Neutrophil (primary cell): Measurements from ENCODE around the gene RNF224.

ENCODE experiments used
- H3K27ac ChIP-seq: fragments of 200-600 bp; sonication (generic); 2 replicates; pipeline ENCODE4 v1.5.1; 2016; ENCODE audit warnings: mild to moderate bottlenecking, moderate library complexity
- H3K27me3 ChIP-seq: fragments of 200-600 bp; sonication (generic); 2 replicates; pipeline ENCODE4 v1.6.0; 2016; ENCODE audit warnings: mild to moderate bottlenecking
- H3K36me3 ChIP-seq: fragments of 200-600 bp; sonication (generic); 2 replicates; pipeline ENCODE4 v1.5.1; 2017
- H3K4me1 ChIP-seq, 2 experiments: fragments of 200-600 bp in 1 of 2; sonication (generic) in 1 of 2; 1 replicate in 1 of 2; 2 replicates in 1 of 2; pipeline versions ENCODE4 v1.5.1 to v1.6.1; 2013 to 2016; ENCODE audit warnings: low read depth in 1 of 2, low read length in 1 of 2, mild to moderate bottlenecking in 1 of 2, moderate library complexity in 1 of 2; ENCODE audit not compliant: control insufficient read depth in 1 of 2, insufficient read depth in 1 of 2
- H3K4me3 ChIP-seq, 2 experiments: fragments of 200-600 bp in 1 of 2; sonication (generic) in 1 of 2; 1 replicate in 1 of 2; 2 replicates in 1 of 2; pipeline ENCODE4 v1.5.1; 2013 to 2016; ENCODE audit warnings: low read depth in 1 of 2, low read length in 1 of 2, mild to moderate bottlenecking in 1 of 2, moderate library complexity in 1 of 2
- H3K9me3 ChIP-seq: fragments of 200-600 bp; sonication (generic); 2 replicates; pipeline ENCODE4 v1.5.1; 2016
- TF ChIP-seq, protein P1 (sequence below): fragments of 200-600 bp; sonication (generic); IDR thresholded peaks from 2 replicates; pipeline ENCODE4 v1.5.1; 2016; ENCODE audit warnings: antibody characterized with exemption

The RNF224 gene

DNA sequence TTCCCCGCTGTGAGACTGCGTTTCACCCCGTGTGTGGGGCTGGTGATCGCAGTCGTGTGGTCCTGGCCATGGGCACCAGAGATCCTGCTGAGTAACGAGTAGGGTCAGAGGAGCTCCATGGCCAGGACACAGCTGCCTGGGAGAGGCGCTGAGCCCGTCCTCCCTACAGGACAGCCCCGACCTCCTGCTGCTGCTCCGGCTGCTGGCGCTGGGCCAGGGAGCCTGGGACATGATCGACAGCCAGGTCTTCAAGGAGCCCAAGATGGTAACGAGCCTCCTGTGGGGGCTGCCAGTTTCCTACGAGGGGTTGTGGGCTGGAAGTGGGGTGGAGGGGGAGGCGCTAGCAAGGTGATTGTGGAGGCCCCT is 38.8 kb downstream of the RNF224 start:
- no peak overlapping the region for H3K4me3 ChIP-seq
- H3K9me3 ChIP-seq = no peaks in the 10 kb centered on the region
- H3K36me3 ChIP-seq = peaks cover 76% of the 10 kb centered on the region
- H3K27ac ChIP-seq = no peak overlapping the region
- H3K4me1 ChIP-seq = no peaks in the 10 kb centered on the region
- TF ChIP-seq, protein P1, sequence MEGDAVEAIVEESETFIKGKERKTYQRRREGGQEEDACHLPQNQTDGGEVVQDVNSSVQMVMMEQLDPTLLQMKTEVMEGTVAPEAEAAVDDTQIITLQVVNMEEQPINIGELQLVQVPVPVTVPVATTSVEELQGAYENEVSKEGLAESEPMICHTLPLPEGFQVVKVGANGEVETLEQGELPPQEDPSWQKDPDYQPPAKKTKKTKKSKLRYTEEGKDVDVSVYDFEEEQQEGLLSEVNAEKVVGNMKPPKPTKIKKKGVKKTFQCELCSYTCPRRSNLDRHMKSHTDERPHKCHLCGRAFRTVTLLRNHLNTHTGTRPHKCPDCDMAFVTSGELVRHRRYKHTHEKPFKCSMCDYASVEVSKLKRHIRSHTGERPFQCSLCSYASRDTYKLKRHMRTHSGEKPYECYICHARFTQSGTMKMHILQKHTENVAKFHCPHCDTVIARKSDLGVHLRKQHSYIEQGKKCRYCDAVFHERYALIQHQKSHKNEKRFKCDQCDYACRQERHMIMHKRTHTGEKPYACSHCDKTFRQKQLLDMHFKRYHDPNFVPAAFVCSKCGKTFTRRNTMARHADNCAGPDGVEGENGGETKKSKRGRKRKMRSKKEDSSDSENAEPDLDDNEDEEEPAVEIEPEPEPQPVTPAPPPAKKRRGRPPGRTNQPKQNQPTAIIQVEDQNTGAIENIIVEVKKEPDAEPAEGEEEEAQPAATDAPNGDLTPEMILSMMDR = no peak
- no peaks in the 10 kb centered on the region for H3K27me3 ChIP-seq

DNA sequence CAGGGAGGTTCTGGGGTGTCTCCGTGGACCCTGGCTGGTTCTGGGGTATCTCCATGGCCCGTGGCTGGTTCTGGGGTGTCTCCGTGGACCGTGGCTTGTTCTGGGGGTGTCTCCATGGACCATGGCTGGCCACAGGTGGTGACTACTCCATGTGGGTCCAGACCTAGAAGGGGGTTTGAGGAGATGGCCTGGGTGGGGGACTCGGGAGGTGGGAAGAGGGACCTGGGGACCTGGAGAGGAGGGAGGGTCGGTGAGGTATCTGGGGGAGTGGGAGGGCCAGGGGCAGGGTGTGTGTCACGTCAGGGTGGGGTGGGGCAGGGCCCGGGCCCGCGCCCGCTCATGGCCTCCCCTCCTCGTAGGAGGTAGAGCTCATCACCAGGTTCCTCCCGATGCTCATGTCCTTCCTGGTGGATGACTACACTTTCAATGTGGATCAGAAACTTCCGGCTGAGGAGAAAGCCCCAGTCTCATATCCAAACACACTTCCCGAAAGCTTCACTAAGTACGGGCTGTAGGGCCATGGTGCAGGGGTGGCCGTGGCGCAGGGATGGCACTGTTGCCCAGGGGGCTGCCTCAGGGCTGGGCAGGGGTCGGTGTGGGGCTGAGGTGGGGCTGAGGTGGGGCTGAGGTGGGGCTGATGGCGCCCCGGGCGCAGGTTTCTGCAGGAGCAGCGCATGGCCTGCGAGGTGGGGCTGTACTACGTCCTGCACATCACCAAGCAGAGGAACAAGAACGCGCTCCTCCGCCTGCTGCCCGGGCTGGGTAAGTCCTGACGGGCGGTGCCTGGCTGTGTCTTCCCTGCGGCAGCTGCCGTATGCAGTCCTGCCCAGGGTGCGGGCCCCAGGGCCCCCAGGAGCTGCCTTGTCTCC is 39.5 kb downstream of the RNF224 start:
- Histone ChIP-seq H3K9me3 (no peaks in the 10 kb centered on the region), H3K27me3 (no peaks in the 10 kb centered on the region), H3K4me1 (no peaks in the 10 kb centered on the region), H3K4me3 (no peak overlapping the region), H3K36me3 (peaks cover 80% of the 10 kb centered on the region), H3K27ac (no peak overlapping the region)
- TF ChIP-seq, protein P1 = no peak

DNA sequence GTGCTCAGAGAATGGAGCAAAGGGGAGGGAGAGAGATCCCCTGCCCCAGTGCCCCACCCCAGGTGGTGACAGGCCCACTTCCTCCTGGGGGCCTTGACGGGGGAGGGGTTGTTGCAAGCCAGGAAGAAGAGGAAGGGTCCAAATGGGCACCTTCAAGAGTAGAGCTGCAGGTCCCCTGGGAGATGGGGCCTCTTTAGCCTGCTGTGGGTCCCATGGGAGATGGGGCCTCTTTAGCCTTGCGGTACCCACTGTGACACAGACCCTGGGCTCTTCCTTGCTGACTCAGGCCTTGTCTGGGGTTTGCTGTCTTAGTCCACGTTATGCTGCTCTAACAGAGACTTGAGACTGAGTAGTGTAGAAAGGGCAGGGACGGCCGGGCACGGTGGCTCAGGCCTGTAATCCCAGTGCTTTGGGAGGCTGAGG is 40.6 kb downstream of the RNF224 start:
- Histone ChIP-seq H3K27ac (no peak overlapping the region), H3K4me3 (no peak overlapping the region), H3K27me3 (no peaks in the 10 kb centered on the region), H3K36me3 (peaks cover 89% of the 10 kb centered on the region), H3K9me3 (no peaks in the 10 kb centered on the region), H3K4me1 (no peaks in the 10 kb centered on the region)
- TF ChIP-seq, protein P1 = no peak

DNA sequence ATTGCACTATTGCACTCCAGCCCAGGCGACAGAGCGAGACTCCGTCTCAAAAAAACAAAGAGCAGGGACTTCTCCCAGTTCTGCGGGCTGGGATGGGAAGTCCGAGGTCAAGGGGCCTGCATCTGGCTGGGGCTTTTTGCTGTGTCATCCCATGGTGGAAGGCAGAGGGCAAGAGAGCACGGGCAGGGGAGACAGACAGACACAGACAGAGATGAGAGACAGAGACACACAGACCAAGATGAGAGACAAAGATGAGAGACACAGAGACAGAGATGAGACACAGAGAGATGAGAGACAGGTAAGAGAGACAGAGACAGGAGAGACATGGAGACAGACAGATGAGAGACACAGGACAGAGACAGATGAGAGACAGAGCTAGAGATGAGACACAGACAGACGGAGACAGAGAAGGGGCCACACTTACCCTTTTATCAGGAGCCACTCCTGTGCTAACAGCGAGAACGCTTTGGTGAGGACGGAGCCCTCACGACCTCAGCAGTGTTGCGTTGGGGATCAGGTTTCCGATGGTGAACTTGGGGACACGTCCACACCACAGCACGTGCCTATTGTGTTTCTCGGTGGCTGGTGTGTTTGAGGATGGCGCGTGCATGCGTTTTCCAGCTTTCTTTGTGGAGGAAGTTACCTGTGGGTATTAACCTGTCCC is 41.4 kb downstream of the RNF224 start:
- H3K4me3 ChIP-seq = no peak overlapping the region
- H3K27ac ChIP-seq = no peak overlapping the region
- TF ChIP-seq, protein P1 = no peak
- peaks cover 90% of the 10 kb centered on the region for H3K36me3 ChIP-seq
- no peaks in the 10 kb centered on the region for H3K27me3 ChIP-seq
- no peaks in the 10 kb centered on the region for H3K9me3 ChIP-seq
- no peaks in the 10 kb centered on the region for H3K4me1 ChIP-seq

DNA sequence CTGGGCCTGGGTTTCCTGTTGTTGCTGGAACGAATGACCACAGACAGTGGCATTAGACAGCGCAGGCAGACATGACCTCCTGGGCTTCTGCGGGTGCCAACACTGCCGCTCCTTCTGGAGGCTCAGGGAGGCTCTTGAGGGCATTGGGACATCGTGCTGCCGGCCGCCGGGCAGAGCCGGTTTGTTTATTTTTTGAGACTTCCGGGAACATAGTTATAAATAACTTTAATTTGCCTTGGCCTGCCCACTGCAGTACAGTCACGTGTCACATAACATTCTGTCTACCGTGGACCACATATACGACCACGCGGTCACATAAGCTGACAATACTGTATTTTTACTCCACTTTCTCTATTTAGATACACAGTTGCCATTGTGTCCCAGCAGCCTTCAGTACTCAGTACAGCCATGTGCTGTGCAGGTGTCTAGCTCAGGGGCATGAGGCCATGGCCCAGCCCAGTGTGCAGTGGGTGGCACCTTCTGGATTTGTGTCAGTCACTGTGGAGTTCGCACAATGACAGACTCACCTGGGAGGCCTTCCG is 42.0 kb downstream of the RNF224 start:
- Histone ChIP-seq H3K4me1 (no peaks in the 10 kb centered on the region), H3K36me3 (peaks cover 90% of the 10 kb centered on the region), H3K4me3 (no peak overlapping the region), H3K27me3 (no peaks in the 10 kb centered on the region), H3K27ac (no peak overlapping the region), H3K9me3 (no peaks in the 10 kb centered on the region)
- TF ChIP-seq, protein P1 = no peak
